Measurements from ENCODE around the gene PXMP4. TPM values are rescaled to one million over a fixed set of nuclear protein-coding genes. Genes with fewer than 3 reads are reported as not detected.
"Not testable (repeated sequence)": the region's sequence is repeated elsewhere in the genome, so short reads cannot be mapped to it uniquely, and the experiment has no call there.

PXMP4 gene
- total RNA-seq, 1 donor from 2014 or later = 14.3 TPM

GRCh38 chr20:33704197-33704924, 15.7 kb downstream of the PXMP4 start:
- intact Hi-C loops (cut with micrococcal nuclease) = no loop called here

DNA sequence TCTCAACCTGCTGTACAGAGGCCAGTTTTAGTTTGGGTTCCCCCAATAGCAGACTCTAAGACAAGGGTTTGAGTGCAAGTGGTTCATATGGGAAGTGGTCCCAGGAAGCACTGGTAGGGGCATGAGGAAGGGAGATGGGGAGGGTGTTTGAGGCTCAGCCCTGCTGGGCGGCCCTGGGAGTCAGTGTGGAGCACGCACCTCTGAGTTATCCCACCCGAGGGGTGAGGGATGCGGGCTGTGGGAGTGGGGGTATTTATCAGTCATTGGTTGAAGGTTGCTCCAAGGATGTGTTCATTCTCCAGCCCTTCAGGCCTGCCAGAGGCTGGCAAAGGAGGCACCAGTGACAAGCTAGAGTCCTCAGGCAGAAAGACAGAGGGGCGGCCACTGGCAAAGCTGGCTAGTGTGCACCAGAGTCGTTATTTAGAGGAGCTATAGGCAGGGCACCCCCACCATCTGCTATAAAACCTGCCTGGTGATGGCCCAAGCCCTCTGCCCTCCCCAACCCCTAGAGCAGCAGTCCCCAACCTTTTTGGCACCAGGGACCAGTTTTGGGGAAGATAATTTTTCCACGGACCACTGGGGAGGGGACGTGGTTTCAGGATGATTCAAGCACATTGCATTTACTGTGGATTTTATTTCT, 16.5 kb downstream of the PXMP4 start:
- intact Hi-C loops (cut with micrococcal nuclease) = no loop called here

GRCh38 chr20:33702861-33703260, 17.2 kb downstream of the PXMP4 start:
- intact Hi-C loops (cut with micrococcal nuclease) = no loop called here

DNA sequence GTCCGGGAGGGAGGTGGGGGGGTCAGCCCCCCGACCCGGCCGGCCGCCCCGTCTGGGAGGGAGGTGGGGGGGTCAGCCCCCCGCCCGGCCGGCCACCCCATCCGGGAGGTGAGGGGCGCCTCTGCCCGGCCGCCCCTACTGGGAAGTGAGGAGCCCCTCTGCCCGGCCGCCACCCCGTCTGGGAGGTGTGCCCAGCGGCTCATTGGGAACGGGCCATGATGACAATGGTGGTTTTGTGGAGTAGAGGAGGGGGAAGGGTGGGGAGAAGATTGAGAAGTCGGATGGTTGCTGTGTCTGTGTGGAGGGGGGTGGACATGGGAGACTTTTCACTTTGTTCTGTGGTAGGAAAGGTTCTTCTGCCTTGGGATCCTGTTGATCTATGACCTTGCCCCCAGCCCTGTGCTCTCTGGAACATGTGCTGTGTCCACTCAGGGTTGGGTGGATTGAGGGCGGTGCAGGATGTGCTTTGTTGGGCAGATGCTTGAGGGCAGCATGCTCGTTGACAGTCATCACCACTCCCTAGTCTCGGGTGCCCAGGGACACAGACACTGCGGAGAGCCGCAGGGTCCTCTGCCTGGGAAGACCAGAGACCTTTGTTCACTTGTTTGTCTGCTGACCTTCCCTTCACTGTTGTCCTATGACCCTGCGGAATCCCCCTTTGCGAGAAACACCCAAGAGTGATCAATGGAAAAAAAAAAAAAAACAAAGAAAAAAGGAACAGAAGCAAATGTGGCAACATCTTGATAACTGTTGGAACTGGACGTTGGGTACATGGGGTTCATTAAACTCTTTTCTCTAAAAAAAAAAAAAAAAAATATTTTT, 18.3 kb downstream of the PXMP4 start:
- intact Hi-C loops (cut with micrococcal nuclease) = no loop called here

DNA sequence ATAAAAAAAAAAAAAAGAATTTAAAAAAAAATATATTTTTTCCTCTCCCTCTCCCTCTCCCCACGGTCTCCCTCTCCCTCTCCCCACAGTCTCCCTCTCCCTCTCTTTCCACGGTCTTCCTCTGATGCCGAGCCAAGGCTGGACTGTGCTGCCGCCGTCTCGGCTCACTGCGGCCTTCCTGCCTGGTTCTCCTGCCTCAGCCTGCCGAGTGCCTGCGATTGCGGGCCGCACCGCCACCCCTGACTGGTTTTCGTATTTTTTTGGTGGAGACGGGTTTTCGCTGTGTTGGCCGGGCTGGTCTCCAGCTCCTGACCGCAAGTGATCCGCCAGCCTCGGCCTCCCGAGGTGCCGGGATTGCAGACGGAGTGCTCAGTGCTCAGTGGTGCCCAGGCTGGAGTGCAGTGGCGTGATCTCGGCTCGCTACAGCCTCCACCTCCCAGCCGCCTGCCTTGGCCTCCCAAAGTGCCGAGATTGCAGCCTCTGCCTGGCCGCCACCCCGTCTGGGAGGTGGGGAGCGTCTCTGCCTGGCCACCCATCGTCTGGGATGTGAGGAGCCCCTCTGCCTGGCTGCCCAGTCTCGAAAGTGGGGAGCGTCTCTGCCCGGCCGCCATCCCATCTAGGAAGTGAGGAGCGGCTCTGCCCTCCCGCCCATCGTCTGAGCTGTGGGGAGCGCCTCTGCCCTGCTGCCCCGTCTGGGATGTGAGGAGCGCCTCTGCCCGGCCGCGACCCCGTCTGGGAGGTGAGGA, 19.2 kb downstream of the PXMP4 start:
- intact Hi-C loops (cut with micrococcal nuclease) = not testable (repeated sequence)

- intact Hi-C loops (cut with micrococcal nuclease) = not testable (repeated sequence)
These were observed 21.1 kb downstream of the PXMP4 start for GRCh38 chr20:33698966-33699365.

- intact Hi-C loops (cut with micrococcal nuclease) = no loop called here
These were observed 23.0 kb downstream of the PXMP4 start for GRCh38 chr20:33697129-33697528.

GRCh38 chr20:33696448-33696847, 23.7 kb downstream of the PXMP4 start:
- intact Hi-C loops (cut with micrococcal nuclease) = no loop called here

DNA sequence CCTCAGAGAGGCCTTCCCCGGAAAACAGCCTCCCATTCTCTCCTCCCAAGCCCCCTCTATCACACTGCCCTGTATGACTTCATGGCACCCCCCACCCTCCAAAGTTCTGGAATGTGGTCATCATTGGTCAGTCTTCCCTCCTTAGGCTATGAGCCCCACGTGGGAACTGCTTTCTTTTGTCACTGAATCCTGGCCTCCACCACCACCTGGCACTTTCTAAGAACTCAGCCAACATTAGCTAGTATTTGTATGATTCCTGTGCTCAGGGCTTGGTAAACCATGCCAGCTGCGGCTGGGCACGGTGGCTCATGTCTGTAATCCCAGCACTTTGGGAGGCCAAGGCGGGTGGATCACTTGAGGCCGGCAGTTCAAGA, 25.5 kb downstream of the PXMP4 start:
- intact Hi-C loops (cut with micrococcal nuclease) = no loop called here

DNA sequence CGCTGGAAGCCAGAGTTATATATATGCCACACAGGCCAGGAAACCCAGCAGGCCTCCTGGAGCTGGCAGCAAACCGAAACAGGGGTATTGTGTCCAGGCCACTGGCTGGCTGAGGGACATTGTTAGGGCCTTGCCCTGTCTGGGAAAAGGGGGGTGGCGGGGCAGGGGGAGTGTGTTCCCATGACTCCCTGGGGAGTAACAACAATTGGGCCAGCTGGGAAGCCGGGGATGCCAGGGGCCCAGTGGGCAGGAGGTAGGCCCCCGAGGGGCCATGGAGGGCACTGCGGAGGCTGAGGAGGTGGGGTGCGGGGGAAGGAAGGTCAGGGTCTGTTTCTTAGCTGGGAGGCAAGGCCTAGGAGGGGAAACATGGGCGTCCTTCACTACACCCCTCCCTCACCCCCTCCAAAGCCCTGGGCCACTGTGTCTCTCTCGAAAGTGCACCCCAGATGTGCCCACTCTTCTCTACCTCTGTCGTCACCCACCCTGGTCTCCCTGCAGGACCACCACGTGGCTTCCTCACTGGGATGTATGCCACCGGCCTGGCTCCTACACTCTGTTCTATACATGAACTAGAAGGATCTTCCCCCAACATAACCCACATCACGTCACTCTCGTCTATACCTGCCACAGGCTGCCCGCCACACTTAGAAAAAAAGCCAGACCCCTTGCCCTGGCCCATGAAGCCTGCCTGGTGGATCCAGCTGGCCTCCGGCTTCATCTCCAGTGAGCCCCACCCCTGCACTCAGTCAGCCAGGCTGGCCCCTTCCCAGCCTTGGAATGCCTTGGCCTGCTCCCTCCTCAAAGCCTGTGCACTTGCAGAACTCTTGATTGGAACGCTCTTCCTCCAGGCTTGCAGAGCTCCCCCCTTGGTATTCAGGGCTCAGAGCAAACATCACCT, 26.1 kb downstream of the PXMP4 start:
- intact Hi-C loops (cut with micrococcal nuclease) = no loop called here

- intact Hi-C loops (cut with micrococcal nuclease) = no loop called here
These were observed 26.8 kb downstream of the PXMP4 start for GRCh38 chr20:33693289-33693688.

DNA sequence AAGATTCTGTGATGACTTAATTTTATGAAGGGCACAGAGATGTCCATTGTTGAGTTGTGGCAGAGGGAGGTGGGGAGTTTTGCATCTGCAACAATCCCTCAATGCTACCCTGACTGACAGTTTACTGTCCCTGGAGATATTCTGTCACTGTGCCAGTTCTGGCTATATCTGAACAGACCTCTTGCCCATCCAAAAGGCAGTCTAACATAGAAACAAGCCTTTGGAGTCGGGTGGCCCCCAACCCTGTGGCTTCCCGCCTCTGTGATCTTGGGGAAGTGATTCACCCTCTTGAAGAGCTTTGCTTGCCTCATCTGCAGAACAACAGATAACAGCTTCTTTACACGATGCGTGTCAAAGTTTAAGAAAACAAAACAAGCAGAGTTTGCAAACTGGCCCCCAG, 30.1 kb downstream of the PXMP4 start:
- intact Hi-C loops (cut with micrococcal nuclease) = loop anchor here (1.0 to 10.0 kb wide), 4 partner anchors 16 to 1187 kb away; partner anchors contain the start of genes ACSS2, DYNLRB1, NECAB3 and PXMP4

- intact Hi-C loops (cut with micrococcal nuclease) = loop anchor here (5.0 to 10.0 kb wide), 2 partner anchors 825 to 1188 kb away; partner anchors contain the start of genes ACSS2 and DYNLRB1
These were observed 30.6 kb downstream of the PXMP4 start for GRCh38 chr20:33689493-33689892.

GRCh38 chr20:33688938-33689424, 31.1 kb downstream of the PXMP4 start:
- intact Hi-C loops (cut with micrococcal nuclease) = loop anchor here (5.0 to 10.0 kb wide), 2 partner anchors 826 to 1188 kb away; partner anchors contain the start of genes ACSS2 and DYNLRB1

DNA sequence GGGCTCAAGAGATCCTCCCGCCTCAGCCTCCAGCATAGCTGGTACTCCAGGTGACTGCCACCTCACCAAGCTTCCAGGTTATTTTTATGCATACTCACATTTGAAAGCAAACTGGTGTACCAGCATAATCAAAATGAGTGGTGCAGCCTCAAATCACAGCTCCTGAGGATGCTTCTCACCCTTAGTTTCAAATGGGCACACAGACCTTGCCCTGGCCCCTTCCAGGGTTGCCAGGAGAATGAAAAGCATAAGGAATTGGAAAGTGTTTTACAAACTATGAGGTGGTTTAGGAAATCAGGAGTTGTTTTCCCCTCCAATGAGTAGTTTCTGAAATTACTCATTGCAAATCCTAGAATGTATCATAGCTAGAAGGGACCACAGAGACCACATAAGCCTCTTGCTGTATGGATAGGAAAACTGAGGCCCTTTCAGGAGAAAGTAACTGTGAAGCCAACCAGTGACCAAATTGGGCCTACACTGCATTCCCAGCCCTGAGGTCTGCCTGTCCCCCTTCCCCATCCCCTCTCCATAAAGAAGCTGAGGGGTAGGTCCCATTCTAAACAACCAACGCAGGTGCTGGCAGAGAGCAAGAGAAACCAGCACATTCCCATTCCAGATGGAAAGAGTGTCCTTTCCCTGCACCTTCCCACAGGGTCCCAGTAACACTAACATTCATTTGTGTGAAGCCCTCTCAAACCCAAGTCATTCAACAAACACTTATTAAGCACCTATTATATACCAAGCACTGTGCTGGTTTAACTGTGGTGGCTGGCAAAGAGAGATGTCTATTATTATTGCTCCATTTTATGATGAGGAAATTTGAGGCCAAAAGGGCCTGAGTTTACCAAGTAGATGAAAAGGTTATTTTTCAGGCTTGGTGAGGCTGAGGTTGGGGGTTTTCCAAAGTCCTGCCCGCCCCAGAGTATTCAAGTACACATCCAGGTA, 31.8 kb downstream of the PXMP4 start:
- intact Hi-C loops (cut with micrococcal nuclease) = loop anchor here (5.0 to 10.0 kb wide), 2 partner anchors 827 to 1189 kb away; partner anchors contain the start of genes ACSS2 and DYNLRB1

GRCh38 chr20:33687370-33687915, 32.7 kb downstream of the PXMP4 start:
- intact Hi-C loops (cut with micrococcal nuclease) = loop anchor here (5.0 to 10.0 kb wide), 2 partner anchors 827 to 1190 kb away; partner anchors contain the start of genes ACSS2 and DYNLRB1

DNA sequence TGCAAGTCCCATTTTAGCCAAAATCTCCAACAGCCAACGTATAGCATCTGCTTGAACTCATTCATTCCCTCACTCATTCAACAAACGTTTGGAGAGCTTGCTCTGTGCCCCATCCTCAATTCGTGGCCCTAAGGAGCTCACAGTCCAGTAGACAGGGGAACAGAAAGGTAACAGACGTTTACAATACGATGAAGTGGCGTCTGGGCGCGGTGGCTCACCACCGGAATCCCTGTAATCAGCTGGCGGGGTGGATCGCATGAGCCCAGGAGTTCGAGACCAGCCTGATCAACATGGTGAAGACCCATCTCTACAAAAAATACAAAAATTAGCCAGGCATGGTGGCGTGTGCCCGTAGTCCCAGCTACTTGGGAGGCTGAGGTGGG, 33.1 kb downstream of the PXMP4 start:
- intact Hi-C loops (cut with micrococcal nuclease) = loop anchor here (1.0 to 10.0 kb wide), 13 partner anchors 13 to 1190 kb away; partner anchors contain the start of genes ACSS2, ACTL10, CDK5RAP1 and CHMP4B

Data from T-helper 1 cell treated with Interleukin-12 subunit alpha and Interleukin-12 subunit beta and Interleukin-4 antibody, amounts not matched to agents 30 ng/mL and 1 ng/mL, for 36 hours (primary cell).